ENCODE measurements around the gene RGS6.

The RGS6 gene

DNA sequence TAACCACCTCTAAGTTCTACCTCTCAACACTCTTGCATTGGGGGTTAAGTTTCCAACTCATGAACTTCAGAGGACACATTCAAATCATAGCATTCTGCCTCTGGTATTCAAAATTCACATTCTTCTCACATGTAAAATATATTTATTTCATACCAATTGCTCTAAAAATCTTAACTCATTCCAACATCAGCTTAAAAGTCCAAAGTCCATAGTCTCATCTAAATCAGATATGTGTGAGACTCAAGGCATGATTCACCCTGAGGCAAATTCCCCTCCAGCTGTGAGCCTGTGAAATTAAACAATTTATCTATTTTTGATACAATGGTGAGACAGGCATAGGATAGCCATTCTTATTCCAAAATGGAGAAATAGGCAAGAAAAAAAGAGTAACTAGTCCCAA, 214.0 kb downstream of the RGS6 start:
- DNase-seq, result no peak
- H3K9ac ChIP-seq (ENCODE audit: low read length), result no peak overlapping the region
- no peak overlapping the region for H2BK120ac ChIP-seq (ENCODE audit: insufficient read depth, low read length, poor library complexity)
- H4K91ac ChIP-seq (ENCODE audit: low read depth, low read length), result no peak overlapping the region
- H3K9me3 ChIP-seq (ENCODE audit: insufficient read depth, low read depth, low read length), result no peaks in the 10 kb centered on the region
- no peak overlapping the region for H4K12ac ChIP-seq (ENCODE audit: low read depth, low read length)
- no peak overlapping the region for H3K18ac ChIP-seq (ENCODE audit: low read length)
- H3K23ac ChIP-seq (ENCODE audit: low read length), result no peak overlapping the region
- H2BK5ac ChIP-seq (ENCODE audit: low read depth, low read length, poor library complexity), result no peak overlapping the region
- H3K79me1 ChIP-seq (ENCODE audit: low read length), result no peaks in the 10 kb centered on the region
- H3K14ac ChIP-seq (ENCODE audit: low read length), result no peak overlapping the region
- H3K79me2 ChIP-seq (ENCODE audit: control insufficient read depth, insufficient read depth, low read length, poor library complexity), result no peaks in the 10 kb centered on the region
- H4K8ac ChIP-seq (ENCODE audit: low read depth, low read length), result no peak overlapping the region
- H3K4ac ChIP-seq (ENCODE audit: low read depth, low read length), result no peak overlapping the region
- H2BK12ac ChIP-seq (ENCODE audit: low read length), result no peak overlapping the region
- no peak overlapping the region for H2AK5ac ChIP-seq (ENCODE audit: low read length)
- H3K27ac ChIP-seq (ENCODE audit: low read depth, low read length), result no peak overlapping the region
- H2AFZ ChIP-seq (ENCODE audit: insufficient read depth, low read length, poor library complexity), result no peak overlapping the region
- no peaks in the 10 kb centered on the region for H3K27me3 ChIP-seq (ENCODE audit: insufficient read depth, low read length)
- H3K4me1 ChIP-seq (ENCODE audit: control insufficient read depth in 1 of 2, insufficient read depth in 2 of 2, low read length in 2 of 2), result no peaks in the 10 kb centered on the region
- H3K4me3 ChIP-seq (ENCODE audit: low read depth, low read length), result no peak overlapping the region
- no peak overlapping the region for H3K4me2 ChIP-seq (ENCODE audit: low read length)
- H3K36me3 ChIP-seq (ENCODE audit: control insufficient read depth in 1 of 2, insufficient read depth in 2 of 2, low read length in 2 of 2), result peaks cover 0 to 2% of the 10 kb centered on the region in 2 experiments

DNA sequence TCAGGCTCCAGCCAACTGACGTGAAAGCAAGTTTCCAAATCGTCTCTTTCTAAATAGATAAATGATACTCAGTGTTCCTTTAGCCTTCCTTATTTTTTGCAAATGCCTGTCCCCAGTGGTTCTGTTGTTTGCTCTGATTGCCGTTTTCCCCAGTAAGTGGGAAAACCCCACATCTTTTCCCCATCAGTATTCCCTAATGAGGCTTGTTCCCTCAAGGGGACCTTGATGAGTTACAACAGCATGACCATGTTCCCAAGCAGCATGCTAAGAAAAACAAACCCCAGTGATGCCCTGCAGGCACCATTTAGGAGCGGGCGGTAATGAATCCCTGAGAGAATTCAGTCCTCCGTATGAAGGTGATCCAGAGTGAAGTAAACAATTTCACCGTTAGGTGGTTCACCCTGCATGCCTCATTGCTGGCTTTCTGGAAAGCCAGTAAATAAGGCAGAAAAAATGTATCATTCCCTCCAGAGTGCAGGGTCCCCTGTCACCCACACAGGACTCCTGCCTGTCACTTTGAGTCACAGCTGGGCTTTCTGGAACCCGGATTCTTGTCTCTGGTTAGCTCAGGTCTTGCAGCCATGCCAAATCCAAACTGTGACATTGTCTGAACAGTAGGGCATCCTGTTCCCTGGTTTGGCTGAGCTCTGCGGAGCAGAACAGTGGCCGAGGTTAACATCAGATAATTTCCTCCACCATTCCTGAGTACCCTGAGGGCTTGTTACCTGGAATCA, 222.6 kb downstream of the RGS6 start:
- H3K9me3 ChIP-seq (ENCODE audit: insufficient read depth, low read depth, low read length), result peaks cover 4% of the 10 kb centered on the region
- DNase-seq, result no peak
- no peak overlapping the region for H3K18ac ChIP-seq (ENCODE audit: low read length)
- H3K36me3 ChIP-seq (ENCODE audit: control insufficient read depth in 1 of 2, insufficient read depth in 2 of 2, low read length in 2 of 2), result no peaks in the 10 kb centered on the region
- H3K4me1 ChIP-seq (ENCODE audit: control insufficient read depth in 1 of 2, insufficient read depth in 2 of 2, low read length in 2 of 2), result peaks cover 0 to 3% of the 10 kb centered on the region in 2 experiments
- H3K23ac ChIP-seq (ENCODE audit: low read length), result no peak overlapping the region
- no peak overlapping the region for H3K27ac ChIP-seq (ENCODE audit: low read depth, low read length)
- no peak overlapping the region for H2AK5ac ChIP-seq (ENCODE audit: low read length)
- H2BK120ac ChIP-seq (ENCODE audit: insufficient read depth, low read length, poor library complexity), result no peak overlapping the region
- no peaks in the 10 kb centered on the region for H3K27me3 ChIP-seq (ENCODE audit: insufficient read depth, low read length)
- H4K8ac ChIP-seq (ENCODE audit: low read depth, low read length), result no peak overlapping the region
- no peak overlapping the region for H3K4ac ChIP-seq (ENCODE audit: low read depth, low read length)
- no peak overlapping the region for H3K4me3 ChIP-seq (ENCODE audit: low read depth, low read length)
- H3K79me2 ChIP-seq (ENCODE audit: control insufficient read depth, insufficient read depth, low read length, poor library complexity), result no peaks in the 10 kb centered on the region
- H4K12ac ChIP-seq (ENCODE audit: low read depth, low read length), result no peak overlapping the region
- no peak overlapping the region for H4K91ac ChIP-seq (ENCODE audit: low read depth, low read length)
- no peaks in the 10 kb centered on the region for H3K79me1 ChIP-seq (ENCODE audit: low read length)
- H3K4me2 ChIP-seq (ENCODE audit: low read length), result no peak overlapping the region
- H3K14ac ChIP-seq (ENCODE audit: low read length), result no peak overlapping the region
- H2BK12ac ChIP-seq (ENCODE audit: low read length), result no peak overlapping the region
- WGBS (ENCODE audit: extremely low coverage, insufficient coverage, insufficient read length), result no CpG with 5 or more reads among the region's 10 CpGs
- H2BK5ac ChIP-seq (ENCODE audit: low read depth, low read length, poor library complexity), result no peak overlapping the region
- no peak overlapping the region for H3K9ac ChIP-seq (ENCODE audit: low read length)
- H2AFZ ChIP-seq (ENCODE audit: insufficient read depth, low read length, poor library complexity), result no peak overlapping the region

DNA sequence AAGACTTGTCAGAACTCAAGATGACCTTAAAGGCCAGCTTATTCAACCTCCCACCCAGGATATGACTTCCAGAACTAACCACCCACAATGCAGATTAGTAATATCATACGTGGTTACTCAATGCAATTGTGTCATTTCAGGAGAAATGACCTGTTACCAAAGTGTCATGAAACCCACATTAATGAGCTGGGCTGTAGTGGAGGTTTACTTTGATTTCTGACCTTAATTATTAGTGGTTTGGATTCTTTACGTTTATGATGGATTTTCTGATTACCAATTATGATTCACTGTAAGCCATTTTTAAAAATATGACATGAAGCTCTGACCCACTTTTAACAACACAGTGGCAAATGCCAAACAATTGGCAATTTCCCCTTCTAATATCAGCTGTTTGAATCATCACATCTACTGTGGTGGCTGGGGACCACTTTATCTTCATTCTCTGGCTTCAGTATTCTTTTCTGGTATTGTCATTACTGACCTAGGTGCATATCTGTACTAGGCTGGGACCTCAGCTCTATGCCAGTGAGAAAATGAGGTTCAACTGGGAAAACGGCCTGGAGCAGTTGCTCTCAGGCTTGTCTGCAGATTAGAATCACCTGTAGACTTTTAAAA, 223.3 kb downstream of the RGS6 start:
- DNase-seq, result no peak
- H2BK12ac ChIP-seq (ENCODE audit: low read length), result no peak overlapping the region
- no peak overlapping the region for H2BK120ac ChIP-seq (ENCODE audit: insufficient read depth, low read length, poor library complexity)
- H3K4me1 ChIP-seq (ENCODE audit: control insufficient read depth in 1 of 2, insufficient read depth in 2 of 2, low read length in 2 of 2), result peaks cover 0 to 3% of the 10 kb centered on the region in 2 experiments
- H3K9me3 ChIP-seq (ENCODE audit: insufficient read depth, low read depth, low read length), result peaks cover 4% of the 10 kb centered on the region
- no peak overlapping the region for H4K8ac ChIP-seq (ENCODE audit: low read depth, low read length)
- no peak overlapping the region for H3K4ac ChIP-seq (ENCODE audit: low read depth, low read length)
- H3K14ac ChIP-seq (ENCODE audit: low read length), result no peak overlapping the region
- no peak overlapping the region for H3K9ac ChIP-seq (ENCODE audit: low read length)
- H3K27ac ChIP-seq (ENCODE audit: low read depth, low read length), result no peak overlapping the region
- no peak overlapping the region for H3K23ac ChIP-seq (ENCODE audit: low read length)
- no CpG with 5 or more reads among the region's 3 CpGs for WGBS (ENCODE audit: extremely low coverage, insufficient coverage, insufficient read length)
- no peaks in the 10 kb centered on the region for H3K27me3 ChIP-seq (ENCODE audit: insufficient read depth, low read length)
- no peak overlapping the region for H2BK5ac ChIP-seq (ENCODE audit: low read depth, low read length, poor library complexity)
- H3K4me3 ChIP-seq (ENCODE audit: low read depth, low read length), result no peak overlapping the region
- no peak overlapping the region for H2AK5ac ChIP-seq (ENCODE audit: low read length)
- H4K91ac ChIP-seq (ENCODE audit: low read depth, low read length), result no peak overlapping the region
- H3K36me3 ChIP-seq (ENCODE audit: control insufficient read depth in 1 of 2, insufficient read depth in 2 of 2, low read length in 2 of 2), result no peaks in the 10 kb centered on the region
- H3K4me2 ChIP-seq (ENCODE audit: low read length), result no peak overlapping the region
- no peaks in the 10 kb centered on the region for H3K79me1 ChIP-seq (ENCODE audit: low read length)
- no peak overlapping the region for H2AFZ ChIP-seq (ENCODE audit: insufficient read depth, low read length, poor library complexity)
- no peak overlapping the region for H4K12ac ChIP-seq (ENCODE audit: low read depth, low read length)
- no peak overlapping the region for H3K18ac ChIP-seq (ENCODE audit: low read length)
- no peaks in the 10 kb centered on the region for H3K79me2 ChIP-seq (ENCODE audit: control insufficient read depth, insufficient read depth, low read length, poor library complexity)

DNA sequence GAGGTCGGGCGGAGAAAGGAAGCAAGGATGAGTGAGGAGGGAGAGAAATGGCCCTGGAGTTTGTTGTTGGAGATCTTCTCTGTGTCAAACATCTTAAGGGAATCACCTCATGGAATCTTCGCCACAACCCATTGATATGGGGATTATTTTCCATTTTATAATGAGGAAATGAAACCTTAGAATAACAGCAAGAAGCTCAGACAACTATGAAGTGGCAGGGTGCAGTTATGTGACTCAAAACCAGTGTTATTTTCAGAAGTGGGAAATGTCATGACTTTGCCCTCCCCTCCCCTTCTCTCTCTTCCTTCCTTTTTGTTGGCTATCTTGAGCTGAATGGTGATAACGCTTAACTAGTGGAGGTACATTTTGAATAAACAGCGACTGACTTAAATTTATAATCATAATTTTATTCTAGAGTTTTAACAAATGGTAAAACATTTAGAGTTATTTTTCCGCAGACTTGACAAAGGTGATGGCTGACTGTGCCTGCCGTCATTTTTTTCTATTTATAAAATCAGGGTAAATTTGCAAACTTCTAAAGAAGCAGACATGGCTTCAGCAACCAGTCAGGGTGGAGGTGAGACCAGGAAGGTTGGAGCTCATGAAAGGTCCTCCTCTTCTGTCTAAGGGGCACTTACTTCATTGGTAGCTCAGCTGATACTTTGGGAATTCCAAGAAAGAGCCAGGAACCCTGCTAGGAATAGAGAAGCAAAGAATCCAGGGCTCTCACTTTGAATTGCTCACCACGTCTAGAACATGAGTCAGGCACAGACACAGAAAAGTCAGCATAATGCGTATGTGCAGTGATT, 232.4 kb downstream of the RGS6 start:
- Histone ChIP-seq H4K91ac (ENCODE audit: low read depth, low read length) (no peak overlapping the region), H2AFZ (ENCODE audit: insufficient read depth, low read length, poor library complexity) (no peak overlapping the region), H3K4me1 (ENCODE audit: control insufficient read depth in 1 of 2, insufficient read depth in 2 of 2, low read length in 2 of 2) (no peaks in the 10 kb centered on the region), H3K9me3 (ENCODE audit: insufficient read depth, low read depth, low read length) (peaks cover 1% of the 10 kb centered on the region), H3K79me2 (ENCODE audit: control insufficient read depth, insufficient read depth, low read length, poor library complexity) (no peaks in the 10 kb centered on the region), H2BK12ac (ENCODE audit: low read length) (no peak overlapping the region), H3K79me1 (ENCODE audit: low read length) (no peaks in the 10 kb centered on the region), H3K27me3 (ENCODE audit: insufficient read depth, low read length) (no peaks in the 10 kb centered on the region), H3K4me3 (ENCODE audit: low read depth, low read length) (no peak overlapping the region), H2AK5ac (ENCODE audit: low read length) (no peak overlapping the region), H3K36me3 (ENCODE audit: control insufficient read depth in 1 of 2, insufficient read depth in 2 of 2, low read length in 2 of 2) (no peaks in the 10 kb centered on the region), H2BK5ac (ENCODE audit: low read depth, low read length, poor library complexity) (no peak overlapping the region), H3K18ac (ENCODE audit: low read length) (no peak overlapping the region), H2BK120ac (ENCODE audit: insufficient read depth, low read length, poor library complexity) (no peak overlapping the region), H3K23ac (ENCODE audit: low read length) (no peak overlapping the region), H3K27ac (ENCODE audit: low read depth, low read length) (no peak overlapping the region), H3K4ac (ENCODE audit: low read depth, low read length) (no peak overlapping the region), H4K12ac (ENCODE audit: low read depth, low read length) (no peak overlapping the region), H3K4me2 (ENCODE audit: low read length) (no peak overlapping the region), H4K8ac (ENCODE audit: low read depth, low read length) (no peak overlapping the region), H3K9ac (ENCODE audit: low read length) (no peak overlapping the region), H3K14ac (ENCODE audit: low read length) (no peak overlapping the region)
- no peak for DNase-seq
- no CpG with 5 or more reads among the region's 9 CpGs for WGBS (ENCODE audit: extremely low coverage, insufficient coverage, insufficient read length)
